Measurements from ENCODE around the gene OLFM2. TPM values are rescaled to one million over a fixed set of nuclear protein-coding genes. Genes with fewer than 3 reads are reported as not detected.

Gene OLFM2
- polyA plus RNA-seq, 2 of the 4 experiments (the other 2 are of a cell fraction) = 6.5 to 8.0 TPM

DNA sequence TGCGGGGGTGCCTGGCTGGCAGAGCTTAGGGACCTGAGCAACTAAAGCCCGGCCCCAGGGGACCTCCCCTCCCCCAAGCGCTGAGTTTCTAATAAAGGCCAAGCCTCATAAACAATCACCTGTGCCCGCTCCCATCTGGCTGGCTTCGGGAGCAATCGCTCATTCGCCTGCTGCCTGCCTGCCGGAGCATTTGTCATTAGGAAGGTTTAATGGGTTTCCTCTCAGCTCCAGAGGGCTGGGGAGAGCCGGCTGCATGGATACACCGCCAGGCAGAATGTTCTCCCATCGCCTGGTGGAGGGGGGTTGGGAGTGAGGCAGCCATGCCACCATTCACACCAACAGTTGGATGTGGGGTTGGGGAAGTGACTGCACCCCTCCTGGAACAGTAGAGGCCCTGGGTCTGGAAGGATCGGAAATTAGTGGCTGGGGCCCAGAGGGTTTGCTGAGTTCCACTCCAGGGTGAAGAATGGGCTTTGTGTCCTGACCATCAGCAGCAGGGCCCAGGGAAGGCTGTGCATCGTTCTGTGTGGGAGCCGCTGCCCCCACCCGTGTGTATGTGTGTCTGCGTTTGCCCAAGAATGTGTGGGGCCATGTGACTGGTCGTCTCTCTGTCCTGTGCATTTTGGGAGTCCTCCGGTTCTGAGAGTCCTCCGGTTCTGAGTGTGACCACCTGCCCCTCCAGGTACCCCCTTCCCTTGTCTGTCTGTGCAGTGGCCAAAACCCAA, 85.9 kb downstream of the OLFM2 start (continued):
- TF ChIP-seq, protein P1, sequence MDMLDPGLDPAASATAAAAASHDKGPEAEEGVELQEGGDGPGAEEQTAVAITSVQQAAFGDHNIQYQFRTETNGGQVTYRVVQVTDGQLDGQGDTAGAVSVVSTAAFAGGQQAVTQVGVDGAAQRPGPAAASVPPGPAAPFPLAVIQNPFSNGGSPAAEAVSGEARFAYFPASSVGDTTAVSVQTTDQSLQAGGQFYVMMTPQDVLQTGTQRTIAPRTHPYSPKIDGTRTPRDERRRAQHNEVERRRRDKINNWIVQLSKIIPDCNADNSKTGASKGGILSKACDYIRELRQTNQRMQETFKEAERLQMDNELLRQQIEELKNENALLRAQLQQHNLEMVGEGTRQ (IDR thresholded peaks at IDR 0.05) = no peak
- no peak for TF ChIP-seq NR3C1 (IDR thresholded peaks at IDR 0.05)
- no peak for TF ChIP-seq EP300 (IDR thresholded peaks at IDR 0.05)
- no peak for TF ChIP-seq FOSB (CRISPR knock-in tag; IDR thresholded peaks at IDR 0.05)

DNA sequence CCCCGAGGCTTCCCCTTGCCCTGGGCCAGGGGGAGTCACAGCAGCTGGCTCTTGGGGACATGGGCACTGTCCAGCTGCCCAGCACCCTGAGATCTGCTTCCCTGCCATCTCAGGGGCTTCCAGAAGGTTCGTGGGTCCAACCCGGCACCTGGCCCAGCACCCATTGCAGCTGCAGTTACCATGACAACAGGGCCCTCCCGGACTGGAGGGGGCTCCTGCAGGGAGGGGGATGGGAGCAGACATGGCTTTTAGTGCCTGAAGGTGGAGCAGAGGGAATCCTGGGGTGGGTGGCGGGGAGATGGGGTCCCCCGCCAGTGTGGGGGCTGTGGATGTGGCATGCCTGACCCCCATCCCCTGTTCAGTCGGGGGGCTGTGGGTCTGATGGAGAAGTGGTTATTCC, 86.5 kb downstream of the OLFM2 start:
- WGBS (ENCODE audit: missing lambda C conversion rate) = 100% methylated on average over 2 of the region's 7 CpGs
- no peak overlapping the region for H3K4me2 ChIP-seq
- ATAC-seq (no peak), DNase-seq (ENCODE audit: low read depth in 1 of 2, low spot score in 1 of 2) (no peak), FAIRE-seq (no peak)
- no peak overlapping the region for H3K4me3 ChIP-seq
- ChIA-PET POLR2A (no interaction called here), CTCF (interaction anchor here (0.7 kb wide), 1 partner anchor 30 kb away, joined by 3 read pairs; no protein-coding TSS in a partner anchor)
- H3K27ac ChIP-seq = no peak overlapping the region
- H3K4me1 ChIP-seq = no peaks in the 10 kb centered on the region
- TF ChIP-seq KDM1A (IDR thresholded peaks at IDR 0.05; ENCODE audit: low read depth) = no peak
- TF ChIP-seq E2F6 (IDR thresholded peaks at IDR 0.05; ENCODE audit: borderline replicate concordance, low read depth) = no peak
- TF ChIP-seq ESRRA (IDR thresholded peaks at IDR 0.05; ENCODE audit: borderline replicate concordance, low read length) = no peak
- no peak for TF ChIP-seq HEYL (CRISPR knock-in tag; IDR thresholded peaks at IDR 0.05)
- TF ChIP-seq, protein P2, sequence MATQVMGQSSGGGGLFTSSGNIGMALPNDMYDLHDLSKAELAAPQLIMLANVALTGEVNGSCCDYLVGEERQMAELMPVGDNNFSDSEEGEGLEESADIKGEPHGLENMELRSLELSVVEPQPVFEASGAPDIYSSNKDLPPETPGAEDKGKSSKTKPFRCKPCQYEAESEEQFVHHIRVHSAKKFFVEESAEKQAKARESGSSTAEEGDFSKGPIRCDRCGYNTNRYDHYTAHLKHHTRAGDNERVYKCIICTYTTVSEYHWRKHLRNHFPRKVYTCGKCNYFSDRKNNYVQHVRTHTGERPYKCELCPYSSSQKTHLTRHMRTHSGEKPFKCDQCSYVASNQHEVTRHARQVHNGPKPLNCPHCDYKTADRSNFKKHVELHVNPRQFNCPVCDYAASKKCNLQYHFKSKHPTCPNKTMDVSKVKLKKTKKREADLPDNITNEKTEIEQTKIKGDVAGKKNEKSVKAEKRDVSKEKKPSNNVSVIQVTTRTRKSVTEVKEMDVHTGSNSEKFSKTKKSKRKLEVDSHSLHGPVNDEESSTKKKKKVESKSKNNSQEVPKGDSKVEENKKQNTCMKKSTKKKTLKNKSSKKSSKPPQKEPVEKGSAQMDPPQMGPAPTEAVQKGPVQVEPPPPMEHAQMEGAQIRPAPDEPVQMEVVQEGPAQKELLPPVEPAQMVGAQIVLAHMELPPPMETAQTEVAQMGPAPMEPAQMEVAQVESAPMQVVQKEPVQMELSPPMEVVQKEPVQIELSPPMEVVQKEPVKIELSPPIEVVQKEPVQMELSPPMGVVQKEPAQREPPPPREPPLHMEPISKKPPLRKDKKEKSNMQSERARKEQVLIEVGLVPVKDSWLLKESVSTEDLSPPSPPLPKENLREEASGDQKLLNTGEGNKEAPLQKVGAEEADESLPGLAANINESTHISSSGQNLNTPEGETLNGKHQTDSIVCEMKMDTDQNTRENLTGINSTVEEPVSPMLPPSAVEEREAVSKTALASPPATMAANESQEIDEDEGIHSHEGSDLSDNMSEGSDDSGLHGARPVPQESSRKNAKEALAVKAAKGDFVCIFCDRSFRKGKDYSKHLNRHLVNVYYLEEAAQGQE (IDR thresholded peaks at IDR 0.05) = no peak
- no peak for TF ChIP-seq PBX3 (IDR thresholded peaks at IDR 0.05)
- no peak for TF ChIP-seq RNF2 (IDR thresholded peaks at IDR 0.05; ENCODE audit: borderline replicate concordance, low read depth)
- TF ChIP-seq BHLHE40 (IDR thresholded peaks at IDR 0.05; ENCODE audit: low read depth, low read length) = no peak
- no peak for TF ChIP-seq HOXA7 (CRISPR knock-in tag; IDR thresholded peaks at IDR 0.05)
- no peaks in the 10 kb centered on the region for H3K9me3 ChIP-seq

DNA sequence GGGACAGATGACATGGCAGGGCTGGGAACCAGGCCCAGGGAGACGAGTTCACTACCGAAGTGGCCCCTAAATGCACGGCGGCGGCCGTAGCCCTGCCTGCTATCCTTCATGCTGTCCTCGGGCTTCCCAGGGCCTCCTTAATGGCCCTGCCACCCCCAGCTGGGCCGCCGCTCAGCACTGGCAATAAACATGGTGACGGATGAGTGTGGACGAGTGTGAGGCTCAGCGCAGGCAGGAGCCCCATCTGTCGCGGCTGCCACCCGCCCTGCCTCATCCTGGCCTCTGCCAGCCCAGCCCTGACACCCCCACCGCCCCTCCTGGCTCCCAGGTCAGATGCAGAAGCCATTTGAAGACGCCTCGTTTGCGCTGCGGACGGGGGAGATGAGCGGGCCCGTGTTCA, 87.6 kb downstream of the OLFM2 start:
- ATAC-seq (no peak), FAIRE-seq (no peak), DNase-seq (ENCODE audit: low read depth in 1 of 2, low spot score in 1 of 2) (no peak)
- ChIA-PET POLR2A (no interaction called here), CTCF (interaction anchor here (1.4 to 1.6 kb wide), 2 partner anchors 14 kb away, joined by 3 to 4 read pairs; partner anchors contain the start of gene PIN1)
- 88% methylated on average over 15 of the region's 23 CpGs for WGBS (ENCODE audit: missing lambda C conversion rate)
- H3K9me3 ChIP-seq = no peaks in the 10 kb centered on the region
- H3K4me3 ChIP-seq = no peak overlapping the region
- TF ChIP-seq ELK1 (IDR thresholded peaks at IDR 0.05; ENCODE audit: low read depth, low read length) (no peak), CHD2 (IDR thresholded peaks at IDR 0.05; ENCODE audit: low read length, partially characterized antibody) (no peak), ZSCAN20 (CRISPR knock-in tag; IDR thresholded peaks at IDR 0.05) (no peak), TFCP2L1 (CRISPR knock-in tag; IDR thresholded peaks at IDR 0.05) (no peak), BHLHE40 (IDR thresholded peaks at IDR 0.05; ENCODE audit: low read depth, low read length) (no peak), NR3C1 (IDR thresholded peaks at IDR 0.05) (no peak), ESRRA (IDR thresholded peaks at IDR 0.05; ENCODE audit: borderline replicate concordance, low read length) (no peak)
- H3K4me1 ChIP-seq = no peaks in the 10 kb centered on the region
- no peak overlapping the region for H3K4me2 ChIP-seq
- no peak overlapping the region for H3K27ac ChIP-seq
